Stimulated activated naive CD8-positive, alpha-beta T cell treated with anti-CD3 and anti-CD28 coated beads, Interleukin-15, amount 100 ng/mL, for 72 hours (primary cell): ENCODE measurements around the gene CDH5.
A peak's percentile ranks its signal among the peaks of the same experiment; 100 is the strongest.

Source experiments
- ATAC-seq: fragments of 150-1000 bp; cut with Tn5 transposase; 2 replicates; pipeline ENCODE4 v1.10.0; 2021; ENCODE audit warnings: mild to moderate bottlenecking, moderate library complexity
- DNase-seq, 2 donors: peaks; one replicate each; pipeline ENCODE4 v3.0.0; 2021 to 2022
- H3K27ac Mint-ChIP-seq, 2 donors: one replicate each; pipeline ENCODE4 v1.8.0; 2022; ENCODE audit warnings: mild to moderate bottlenecking in 2 of 2, mixed read lengths in 2 of 2, moderate library complexity in 2 of 2
- H3K27me3 Mint-ChIP-seq: one replicate; pipeline ENCODE4 v1.8.0; 2022; ENCODE audit warnings: mixed read lengths
- H3K4me1 Mint-ChIP-seq: one replicate; pipeline ENCODE4 v1.8.0; 2022; ENCODE audit warnings: mild to moderate bottlenecking, mixed read lengths
- H3K4me3 Mint-ChIP-seq, 2 donors: one replicate each; pipeline ENCODE4 v1.8.0; 2022; ENCODE audit warnings: mild to moderate bottlenecking in 2 of 2, mixed read lengths in 2 of 2, moderate library complexity in 1 of 2
- H3K9me3 Mint-ChIP-seq, 2 donors: one replicate each; pipeline ENCODE4 v1.8.0; 2022; ENCODE audit warnings: mixed read lengths in 2 of 2

Gene CDH5

GRCh38 chr16:66364117-66364958 is 2.2 kb upstream of the CDH5 start:
- ATAC-seq (no peak), DNase-seq (no peak)
- peaks cover 16% of the 10 kb centered on the region for H3K4me1 Mint-ChIP-seq
- no peak overlapping the region for H3K4me3 Mint-ChIP-seq
- peak overlapping the region; percentile 60 to 62 for H3K27ac Mint-ChIP-seq
- H3K27me3 Mint-ChIP-seq = peaks cover 61% of the 10 kb centered on the region
- no peaks in the 10 kb centered on the region for H3K9me3 Mint-ChIP-seq

GRCh38 chr16:66364959-66365306 is 1.6 kb upstream of the CDH5 start:
- DNase-seq (no peak), ATAC-seq (no peak)
- H3K27me3 Mint-ChIP-seq = peaks cover 55% of the 10 kb centered on the region
- no peak overlapping the region for H3K4me3 Mint-ChIP-seq
- H3K27ac Mint-ChIP-seq = peak overlapping the region in 1 of 2 donors; percentile 60
- H3K9me3 Mint-ChIP-seq = no peaks in the 10 kb centered on the region
- H3K4me1 Mint-ChIP-seq = peaks cover 16% of the 10 kb centered on the region

GRCh38 chr16:66365651-66366050 is 840 bp upstream of the CDH5 start:
- DNase-seq = no peak
- Mint-ChIP-seq H3K4me3 (no peak overlapping the region), H3K4me1 (peaks cover 16% of the 10 kb centered on the region), H3K27ac (peak overlapping the region in 1 of 2 donors; percentile 21), H3K27me3 (peaks cover 54% of the 10 kb centered on the region), H3K9me3 (no peaks in the 10 kb centered on the region)
- ATAC-seq = no peak

GRCh38 chr16:66367968-66368891 is 1.7 kb downstream of the CDH5 start:
- Mint-ChIP-seq H3K4me1 (peaks cover 10% of the 10 kb centered on the region), H3K4me3 (no peak overlapping the region), H3K27ac (peak overlapping the region in 1 of 2 donors; percentile 90), H3K27me3 (peaks cover 29% of the 10 kb centered on the region), H3K9me3 (no peaks in the 10 kb centered on the region)
- ATAC-seq = no peak
- DNase-seq = no peak

- peaks cover 10% of the 10 kb centered on the region for H3K4me1 Mint-ChIP-seq
- H3K9me3 Mint-ChIP-seq = no peaks in the 10 kb centered on the region
- no peak overlapping the region for H3K4me3 Mint-ChIP-seq
- H3K27me3 Mint-ChIP-seq = peaks cover 20% of the 10 kb centered on the region
- no peak for DNase-seq
- H3K27ac Mint-ChIP-seq = peak overlapping the region in 1 of 2 donors; percentile 69
- ATAC-seq = no peak
These were observed 2.6 kb downstream of the CDH5 start for GRCh38 chr16:66369055-66369592.

GRCh38 chr16:66370786-66371684 is 4.5 kb downstream of the CDH5 start:
- ATAC-seq = no peak
- Mint-ChIP-seq H3K27ac (no peak overlapping the region), H3K9me3 (no peaks in the 10 kb centered on the region), H3K27me3 (peaks cover under 1% of the 10 kb centered on the region), H3K4me1 (peaks cover 10% of the 10 kb centered on the region), H3K4me3 (no peak overlapping the region)
- DNase-seq = no peak

- Mint-ChIP-seq H3K27ac (peak overlapping the region in 1 of 2 donors; percentile 52), H3K4me3 (no peak overlapping the region), H3K4me1 (peaks cover 10% of the 10 kb centered on the region), H3K9me3 (no peaks in the 10 kb centered on the region), H3K27me3 (no peaks in the 10 kb centered on the region)
- no peak for ATAC-seq
- DNase-seq = no peak
These were observed 5.8 kb downstream of the CDH5 start for GRCh38 chr16:66372078-66372897.

- H3K4me3 Mint-ChIP-seq = no peak overlapping the region
- H3K9me3 Mint-ChIP-seq = no peaks in the 10 kb centered on the region
- H3K27ac Mint-ChIP-seq = no peak overlapping the region
- no peak for ATAC-seq
- DNase-seq = no peak
- H3K4me1 Mint-ChIP-seq = peaks cover 10% of the 10 kb centered on the region
- H3K27me3 Mint-ChIP-seq = no peaks in the 10 kb centered on the region
These were observed 6.3 kb downstream of the CDH5 start for GRCh38 chr16:66372898-66373155.

- H3K27me3 Mint-ChIP-seq = no peaks in the 10 kb centered on the region
- H3K4me3 Mint-ChIP-seq = no peak overlapping the region
- no peaks in the 10 kb centered on the region for H3K9me3 Mint-ChIP-seq
- DNase-seq = no peak
- ATAC-seq = no peak
- no peak overlapping the region for H3K27ac Mint-ChIP-seq
- H3K4me1 Mint-ChIP-seq = peaks cover 6% of the 10 kb centered on the region
These were observed 7.2 kb downstream of the CDH5 start for GRCh38 chr16:66373667-66374066.

GRCh38 chr16:66374176-66374575 is 7.7 kb downstream of the CDH5 start:
- Mint-ChIP-seq H3K4me1 (peaks cover 1% of the 10 kb centered on the region), H3K4me3 (no peak overlapping the region), H3K27ac (no peak overlapping the region), H3K27me3 (no peaks in the 10 kb centered on the region), H3K9me3 (no peaks in the 10 kb centered on the region)
- DNase-seq (no peak), ATAC-seq (no peak)

- H3K27me3 Mint-ChIP-seq = no peaks in the 10 kb centered on the region
- H3K4me1 Mint-ChIP-seq = no peaks in the 10 kb centered on the region
- no peak overlapping the region for H3K4me3 Mint-ChIP-seq
- DNase-seq (no peak), ATAC-seq (no peak)
- H3K9me3 Mint-ChIP-seq = peaks cover 8 to 11% of the 10 kb centered on the region in 2 donors
- H3K27ac Mint-ChIP-seq = no peak overlapping the region
These were observed 9.0 kb downstream of the CDH5 start for GRCh38 chr16:66375451-66375850.

GRCh38 chr16:66376114-66376513 is 9.6 kb downstream of the CDH5 start:
- Mint-ChIP-seq H3K4me3 (no peak overlapping the region), H3K4me1 (no peaks in the 10 kb centered on the region), H3K27me3 (no peaks in the 10 kb centered on the region), H3K27ac (no peak overlapping the region), H3K9me3 (peaks cover 11 to 14% of the 10 kb centered on the region in 2 donors)
- ATAC-seq (no peak), DNase-seq (no peak)

GRCh38 chr16:66376577-66377305 is 10.2 kb downstream of the CDH5 start:
- DNase-seq (no peak), ATAC-seq (no peak)
- Mint-ChIP-seq H3K9me3 (peaks cover 11 to 14% of the 10 kb centered on the region in 2 donors), H3K4me3 (no peak overlapping the region), H3K27me3 (no peaks in the 10 kb centered on the region), H3K4me1 (no peaks in the 10 kb centered on the region), H3K27ac (no peak overlapping the region)

GRCh38 chr16:66377324-66377723 is 10.8 kb downstream of the CDH5 start:
- no peak overlapping the region for H3K27ac Mint-ChIP-seq
- no peaks in the 10 kb centered on the region for H3K4me1 Mint-ChIP-seq
- H3K27me3 Mint-ChIP-seq = no peaks in the 10 kb centered on the region
- H3K4me3 Mint-ChIP-seq = no peak overlapping the region
- no peak for DNase-seq
- H3K9me3 Mint-ChIP-seq = peaks cover 11 to 14% of the 10 kb centered on the region in 2 donors
- no peak for ATAC-seq
